Left colon (tissue), 2 donors: Measurements from ENCODE around the gene POLR2J. TPM values are rescaled to one million over a fixed set of nuclear protein-coding genes. Genes with fewer than 3 reads are reported as not detected.
"Not testable (repeated sequence)": the region's sequence is repeated elsewhere in the genome, so short reads cannot be mapped to it uniquely, and the experiment has no call there.

ENCODE experiments used
- ATAC-seq: fragments of 200-7000 bp; cut with Tn5 transposase; one replicate; pipeline ENCODE4 v1.9.1; 2020; ENCODE audit warnings: mild to moderate bottlenecking, moderate library complexity
- DNase-seq, 2 donors: peaks; one replicate each; pipeline ENCODE4 v3.0.0-alpha.2; 2020
- intact Hi-C, 2 donors: fragments of 100-400 bp; cut with DNase I in 1 of 2; cut with micrococcal nuclease in 1 of 2; formaldehyde crosslinking; loops; one replicate each; pipeline versions ENCODE4 v1.11.2 to v1.14.0; 2022; cut with DNase I, micrococcal nuclease
- long read RNA-seq: library from polyadenylated mRNA; unstranded; transcript quantifications from one replicate; pipeline ENCODE4 v2.0.0, GENCODE V29; 2021
- total RNA-seq, 2 donors: library from RNA; stranded (reverse); fragmentation: NEBNext Ultra II Directional; extraction: Animal tissue kit (Norgen Biotek cat#: 25700); gene quantifications; one replicate each; pipeline ENCODE4 v1.2.1, GENCODE V29; 2021
- donor health status: DM: no; HTN: no; CAD: no.
- donor health status: DM: yes; HTN: yes; CAD: no.

Gene POLR2J
- total RNA-seq = 10 to 100 TPM; 49.4 to 50.9 TPM
- long read RNA-seq, transcript POLR2J-201 (4 exons, 932 nt) = major isoform, 29 of 35 reads
- long read RNA-seq, partial matches to known transcripts = 4 of 35 reads
- long read RNA-seq, other reads (novel, unspliced or antisense) = 2 of 35 reads

GRCh38 chr7:102478314-102479208 is at the start of gene POLR2J:
POLR2J (minus strand) TSS chr7:102478922; CDS start chr7:102478860, 62 bp downstream.
- ATAC-seq = peak; percentile 90
- DNase-seq = peak; percentile 62 to 89
- intact Hi-C loops = not testable (repeated sequence)

- intact Hi-C loops = not testable (repeated sequence)
- ATAC-seq = peak; percentile 8
Observed at GRCh38 chr7:102527822-102528793, 49.4 kb upstream of the POLR2J start.

GRCh38 chr7:102527182-102527581 is 48.5 kb upstream of the POLR2J start:
- intact Hi-C loops, ATAC-seq, DNase-seq: not testable (repeated sequence)

More at GRCh38 chr7:102527822-102528793, 49.4 kb upstream of the POLR2J start:
- DNase-seq = not testable (repeated sequence)

- intact Hi-C loops, DNase-seq: not testable (repeated sequence)
- ATAC-seq = peak; percentile 12
Observed at GRCh38 chr7:102524803-102525202, 46.1 kb upstream of the POLR2J start.

GRCh38 chr7:102520797-102521196 is 42.1 kb upstream of the POLR2J start:
- DNase-seq, intact Hi-C loops, ATAC-seq: not testable (repeated sequence)

- ATAC-seq = peak; percentile 97
- intact Hi-C loops = not testable (repeated sequence)
- peak in 1 of 2 donors; percentile 42 for DNase-seq
Observed at GRCh38 chr7:102517550-102518147, 38.9 kb upstream of the POLR2J start, which contains the start of gene RASA4B. RASA4B (minus strand) TSS chr7:102517777; CDS start chr7:102517710, 67 bp downstream.

- DNase-seq, intact Hi-C loops: not testable (repeated sequence)
- peak; percentile 31 for ATAC-seq
Observed at GRCh38 chr7:102516951-102517350, 38.2 kb upstream of the POLR2J start.

GRCh38 chr7:102515889-102516288 is 37.2 kb upstream of the POLR2J start:
- DNase-seq, intact Hi-C loops: not testable (repeated sequence)

GRCh38 chr7:102514881-102515721 is 36.4 kb upstream of the POLR2J start:
- ATAC-seq, DNase-seq, intact Hi-C loops: not testable (repeated sequence)

More at GRCh38 chr7:102515889-102516288, 37.2 kb upstream of the POLR2J start:
- not testable (repeated sequence) for ATAC-seq

GRCh38 chr7:102512642-102513221 is 34.0 kb upstream of the POLR2J start:
- DNase-seq = peak; percentile 12 to 26
- intact Hi-C loops, ATAC-seq: not testable (repeated sequence)

GRCh38 chr7:102511860-102512522 is 33.3 kb upstream of the POLR2J start:
- ATAC-seq = peak; percentile 56
- intact Hi-C loops, DNase-seq: not testable (repeated sequence)

GRCh38 chr7:102510575-102510974 is 31.9 kb upstream of the POLR2J start:
- intact Hi-C loops, DNase-seq, ATAC-seq: not testable (repeated sequence)

GRCh38 chr7:102507410-102508088 is 28.8 kb upstream of the POLR2J start:
- intact Hi-C loops, DNase-seq, ATAC-seq: not testable (repeated sequence)

GRCh38 chr7:102505298-102506185 is 26.8 kb upstream of the POLR2J start:
- ATAC-seq = peak; percentile 18
- intact Hi-C loops, DNase-seq: not testable (repeated sequence)

- DNase-seq, intact Hi-C loops, ATAC-seq: not testable (repeated sequence)
Observed at GRCh38 chr7:102503141-102503540, 24.4 kb upstream of the POLR2J start.
